Measurements from ENCODE around the gene PPT1.

DNA sequence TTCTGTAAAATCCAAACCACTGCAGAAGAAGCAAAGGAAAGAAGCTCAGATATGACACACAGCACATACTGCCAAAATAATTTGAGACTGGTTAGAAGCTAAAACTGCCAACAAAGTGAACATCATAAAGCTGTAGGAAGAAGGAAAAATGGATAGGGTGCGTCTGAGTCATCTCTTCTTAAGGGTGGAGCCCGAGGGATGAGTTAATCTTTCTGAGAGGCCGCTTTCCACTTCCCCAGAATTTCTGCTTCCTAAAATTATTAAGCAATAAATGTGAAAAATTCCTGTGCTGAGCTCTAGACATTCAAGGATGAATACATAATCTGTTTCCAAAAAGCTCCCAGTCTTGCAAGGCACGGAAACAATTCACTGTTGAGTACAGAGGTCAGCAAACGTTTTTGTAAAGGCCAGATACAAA, 20.1 kb downstream of the PPT1 start:
- TF ChIP-seq POLR2A (IDR thresholded peaks at IDR 0.05), result no peak
- TF ChIP-seq, protein P1, sequence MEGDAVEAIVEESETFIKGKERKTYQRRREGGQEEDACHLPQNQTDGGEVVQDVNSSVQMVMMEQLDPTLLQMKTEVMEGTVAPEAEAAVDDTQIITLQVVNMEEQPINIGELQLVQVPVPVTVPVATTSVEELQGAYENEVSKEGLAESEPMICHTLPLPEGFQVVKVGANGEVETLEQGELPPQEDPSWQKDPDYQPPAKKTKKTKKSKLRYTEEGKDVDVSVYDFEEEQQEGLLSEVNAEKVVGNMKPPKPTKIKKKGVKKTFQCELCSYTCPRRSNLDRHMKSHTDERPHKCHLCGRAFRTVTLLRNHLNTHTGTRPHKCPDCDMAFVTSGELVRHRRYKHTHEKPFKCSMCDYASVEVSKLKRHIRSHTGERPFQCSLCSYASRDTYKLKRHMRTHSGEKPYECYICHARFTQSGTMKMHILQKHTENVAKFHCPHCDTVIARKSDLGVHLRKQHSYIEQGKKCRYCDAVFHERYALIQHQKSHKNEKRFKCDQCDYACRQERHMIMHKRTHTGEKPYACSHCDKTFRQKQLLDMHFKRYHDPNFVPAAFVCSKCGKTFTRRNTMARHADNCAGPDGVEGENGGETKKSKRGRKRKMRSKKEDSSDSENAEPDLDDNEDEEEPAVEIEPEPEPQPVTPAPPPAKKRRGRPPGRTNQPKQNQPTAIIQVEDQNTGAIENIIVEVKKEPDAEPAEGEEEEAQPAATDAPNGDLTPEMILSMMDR (IDR thresholded peaks at IDR 0.05), result no peak
- TF ChIP-seq POLR2AphosphoS5 (IDR thresholded peaks at IDR 0.05), result no peak

Measured in prostate gland (tissue), 2 donors.